T-helper 2 cell treated with Interferon-gamma antibody and Interleukin-4, amounts not matched to agents 100 ng/mL and 5 ng/mL, for 36 hours (primary cell): Measurements from ENCODE around the gene EXOC4. TPM values are rescaled to one million over a fixed set of nuclear protein-coding genes. Genes with fewer than 3 reads are reported as not detected.

ENCODE experiments used
- intact Hi-C: fragments of 100-400 bp; cut with micrococcal nuclease; formaldehyde crosslinking; loops from one replicate; pipeline ENCODE4 v1.15.1; 2023
- total RNA-seq: library from RNA; stranded (reverse); gene quantifications from 2 replicates; pipeline ENCODE4 v1.2.3, GENCODE V29; 2022

EXOC4 gene
- total RNA-seq, 1 donor from 2014 or later: 74.2 TPM

- intact Hi-C loops: no loop called here
Measured at GRCh38 chr7:133360201-133360600, 107.3 kb downstream of the EXOC4 start.

DNA sequence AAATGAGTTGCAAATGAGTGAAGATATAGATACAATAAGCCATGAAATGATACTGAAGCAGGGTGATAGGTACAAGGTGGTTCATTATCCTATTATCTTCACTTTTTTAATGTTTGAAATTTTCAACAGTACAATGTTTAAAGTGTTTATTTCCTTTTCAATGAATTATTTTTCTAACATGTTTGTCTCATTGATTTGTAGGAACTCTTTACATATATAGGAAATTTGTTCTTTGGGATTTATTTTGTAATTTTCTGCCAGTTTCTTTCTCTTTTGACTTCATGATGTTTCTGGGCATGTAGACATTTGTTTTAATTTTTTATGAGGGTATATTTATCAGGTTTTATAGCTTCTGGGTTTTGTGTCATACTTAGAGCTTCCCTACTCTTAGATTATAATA is 108.9 kb downstream of the EXOC4 start:
- intact Hi-C loops: no loop called here

DNA sequence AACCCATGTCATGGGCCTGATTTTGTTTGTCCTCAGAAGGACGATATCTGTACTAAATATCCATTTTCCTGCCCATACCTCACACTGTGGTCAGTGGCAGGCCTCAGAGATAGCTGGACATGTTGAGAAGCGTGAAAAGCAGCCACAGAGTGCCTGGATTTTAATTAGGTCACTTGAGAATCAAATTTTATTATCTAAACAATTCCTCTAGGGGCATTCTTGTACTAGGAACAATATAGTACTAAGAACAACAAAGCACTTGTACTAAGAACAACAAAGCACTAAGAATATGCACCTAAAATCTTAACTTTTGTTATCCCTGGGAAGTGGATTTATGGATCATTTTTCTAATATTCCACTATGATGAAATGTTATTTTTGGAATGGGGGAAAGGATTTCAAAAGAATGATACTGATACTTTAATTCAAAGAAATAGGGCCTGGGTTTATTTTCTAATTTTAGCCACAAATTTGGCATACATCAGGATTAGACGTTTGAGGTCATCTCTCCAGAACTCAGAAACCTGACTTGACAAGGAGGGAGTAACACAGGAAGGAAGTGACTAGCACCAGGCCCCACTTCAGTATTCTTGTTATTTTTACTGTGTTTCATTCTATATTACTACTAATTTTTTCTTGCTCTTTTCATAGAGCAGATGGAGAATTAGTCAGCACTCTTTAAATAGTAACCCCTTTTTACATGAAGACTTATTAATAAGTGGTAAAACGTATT is 112.2 kb downstream of the EXOC4 start:
- intact Hi-C loops: no loop called here

- intact Hi-C loops: no loop called here
Measured at GRCh38 chr7:133365917-133366316, 113.0 kb downstream of the EXOC4 start.

DNA sequence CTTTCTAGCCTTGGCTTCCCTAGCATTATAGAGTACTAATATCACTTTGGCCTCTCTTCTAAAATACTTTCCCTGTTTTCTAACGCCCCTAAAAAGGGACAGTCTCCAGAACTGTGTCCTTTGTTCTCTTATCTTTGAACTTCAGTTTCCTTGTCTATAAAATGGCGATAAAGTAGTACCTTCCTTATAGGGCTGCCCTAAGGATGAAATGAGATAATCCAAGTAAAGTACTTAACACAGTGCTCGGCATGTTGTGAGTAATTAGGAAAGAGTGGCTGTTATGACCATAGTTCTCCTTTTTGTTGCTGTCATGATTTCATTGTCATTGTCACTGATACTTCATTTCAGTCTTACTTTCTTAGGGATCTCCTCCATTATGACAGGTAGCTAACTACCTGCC is 114.7 kb downstream of the EXOC4 start:
- intact Hi-C loops: no loop called here

DNA sequence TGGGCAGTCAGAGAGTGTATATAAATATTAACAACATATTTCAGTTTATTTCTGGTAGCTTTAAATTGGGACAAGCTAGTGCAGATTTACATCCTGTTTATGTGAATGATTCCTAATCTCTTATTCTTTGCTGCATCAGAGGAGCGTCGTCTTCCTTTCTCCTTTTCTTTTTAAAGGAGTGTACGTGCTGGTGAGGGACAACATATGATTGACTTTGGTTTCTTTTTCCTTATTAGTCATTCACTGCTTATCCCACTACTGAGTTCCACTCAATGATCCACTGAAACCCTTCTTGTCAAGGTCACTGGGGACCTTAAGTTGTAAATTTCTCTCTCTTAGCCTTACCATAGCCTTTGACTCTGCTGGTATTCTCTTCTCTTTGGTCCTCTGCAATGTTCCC is 116.3 kb downstream of the EXOC4 start:
- intact Hi-C loops: no loop called here

DNA sequence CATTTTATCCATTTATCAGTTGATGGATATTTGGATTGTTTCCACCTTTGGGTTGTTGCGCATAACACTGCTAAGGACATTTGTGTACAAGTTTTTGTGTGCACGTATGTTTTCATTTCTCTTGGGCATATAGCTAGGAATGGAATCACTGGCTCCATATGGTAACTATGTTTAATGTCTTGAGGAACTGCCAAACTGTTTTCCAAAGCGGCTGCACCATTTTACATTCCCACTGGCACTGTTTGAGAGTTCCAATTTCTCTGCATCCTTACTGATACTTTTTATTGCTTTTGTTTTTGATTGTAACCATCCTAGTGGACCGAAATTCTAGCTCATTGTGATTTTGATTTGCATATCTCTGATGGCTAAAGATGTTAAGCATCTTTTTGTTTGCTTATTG is 118.7 kb downstream of the EXOC4 start:
- intact Hi-C loops: no loop called here

DNA sequence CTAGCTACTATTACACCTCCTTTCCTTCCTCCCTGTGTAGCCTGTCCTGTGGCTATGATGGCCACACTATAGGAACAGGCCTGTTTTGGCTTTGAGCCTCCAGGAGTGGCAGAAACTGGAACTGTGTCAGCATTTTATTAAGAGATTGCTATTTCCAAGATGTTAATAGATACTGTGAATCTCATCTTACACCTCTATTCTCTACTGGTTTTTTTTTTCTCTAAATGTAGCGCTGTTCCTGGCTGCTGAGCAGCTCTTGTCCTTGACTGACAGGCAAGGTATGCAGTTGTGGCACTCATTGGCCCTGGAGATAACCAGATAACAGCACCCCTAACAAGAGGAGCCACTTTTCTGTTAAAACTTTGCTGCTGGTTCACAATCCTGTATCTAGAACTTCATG is 119.5 kb downstream of the EXOC4 start:
- intact Hi-C loops: no loop called here

DNA sequence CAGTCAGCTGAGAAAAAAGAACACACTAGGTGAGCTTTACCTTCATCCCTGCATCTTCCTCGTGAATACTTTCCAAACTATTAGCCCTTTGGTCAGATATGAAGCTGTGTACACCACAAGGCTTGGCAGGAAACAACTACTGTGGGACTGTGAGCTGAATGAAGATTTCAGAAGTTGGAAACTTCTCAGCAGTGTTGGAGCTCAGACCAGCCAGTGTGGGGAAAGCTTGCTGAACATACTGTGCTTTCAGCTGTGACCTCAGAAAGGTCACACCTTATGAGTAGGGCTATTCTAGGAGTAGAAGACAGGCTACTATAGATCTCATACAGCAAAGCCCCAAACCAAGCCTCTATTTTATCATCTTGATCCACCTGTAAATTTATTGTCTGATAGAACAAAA is 123.6 kb downstream of the EXOC4 start:
- intact Hi-C loops: no loop called here

- intact Hi-C loops: no loop called here
Measured at GRCh38 chr7:133381965-133382364, 129.1 kb downstream of the EXOC4 start.

GRCh38 chr7:133382775-133383559 is 130.1 kb downstream of the EXOC4 start:
- intact Hi-C loops: no loop called here

GRCh38 chr7:133386205-133386604 is 133.3 kb downstream of the EXOC4 start:
- intact Hi-C loops: no loop called here

- intact Hi-C loops: no loop called here
Measured at GRCh38 chr7:133389727-133390126, 136.8 kb downstream of the EXOC4 start.

DNA sequence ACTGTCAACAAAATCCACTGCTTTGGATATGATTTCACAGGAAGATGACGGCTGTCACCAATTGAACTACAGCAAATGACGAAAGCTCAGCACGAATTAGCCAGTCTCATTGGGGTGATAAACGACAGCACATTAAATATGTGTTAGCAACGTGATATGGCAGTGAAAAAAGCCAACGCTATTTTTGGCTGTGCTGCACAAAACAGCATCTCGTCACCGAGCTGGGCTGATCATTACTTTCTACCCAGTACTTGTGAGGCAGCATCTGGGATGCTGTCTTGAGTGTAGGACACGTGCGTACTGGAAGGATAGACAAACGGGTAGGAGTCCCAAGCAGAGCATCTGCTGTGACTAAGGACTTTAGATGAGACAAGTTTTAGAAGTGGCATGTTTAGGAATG is 138.3 kb downstream of the EXOC4 start:
- intact Hi-C loops: no loop called here

DNA sequence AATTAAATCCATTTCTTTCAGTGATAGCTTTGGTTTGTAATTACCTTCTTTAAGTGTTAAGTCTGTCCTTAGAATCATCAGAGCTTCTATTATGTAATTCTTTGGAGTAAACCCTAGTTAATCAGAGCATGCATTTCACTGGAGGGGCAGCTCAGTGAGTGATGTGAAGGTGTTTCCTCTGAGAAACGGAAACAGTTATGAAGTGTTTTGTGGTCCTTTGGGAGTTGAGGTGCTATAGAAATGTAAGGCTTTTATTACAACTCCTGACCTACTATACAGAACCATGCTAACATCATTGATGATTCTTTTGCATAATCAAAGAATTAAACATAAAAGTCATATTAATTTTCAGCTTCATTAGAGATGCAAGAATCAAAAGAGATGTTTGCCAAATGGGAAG is 141.5 kb downstream of the EXOC4 start:
- intact Hi-C loops: no loop called here

DNA sequence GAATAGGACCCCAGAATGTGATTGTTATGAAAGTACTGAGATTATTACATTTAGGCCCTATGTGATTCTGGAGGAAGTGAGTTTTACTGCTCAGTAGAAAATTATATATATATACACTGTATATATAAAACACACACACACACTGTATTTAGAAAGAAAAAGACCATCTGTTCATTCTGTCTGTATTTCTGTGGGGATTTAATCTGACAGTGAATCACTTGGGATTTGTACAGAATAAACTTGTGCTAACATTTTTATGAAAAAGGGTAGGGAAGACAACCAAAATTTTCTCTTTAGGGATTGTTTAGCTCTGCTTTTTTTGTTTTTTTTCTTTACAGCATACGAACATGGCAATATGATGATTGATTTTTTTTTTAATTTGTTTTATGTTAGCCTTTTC is 142.7 kb downstream of the EXOC4 start:
- intact Hi-C loops: no loop called here

DNA sequence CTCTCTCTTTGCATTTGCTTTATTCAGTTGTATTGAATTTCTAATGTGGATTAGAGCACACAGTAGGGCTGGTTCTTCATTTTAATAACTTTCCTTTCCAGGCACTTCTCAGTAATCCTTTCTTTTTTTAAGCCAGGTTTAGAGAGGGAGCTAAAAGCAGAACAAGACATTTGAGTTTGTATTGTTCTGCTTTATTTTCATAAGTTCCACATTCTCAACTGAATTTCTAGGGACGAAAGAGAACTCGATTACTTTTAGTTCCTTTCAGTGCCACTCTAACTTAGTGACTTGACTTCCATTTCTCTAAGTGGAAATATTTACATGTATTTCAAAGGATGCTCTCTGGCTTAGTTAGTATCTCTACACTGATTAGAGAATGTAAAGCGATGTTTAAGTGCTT is 145.6 kb downstream of the EXOC4 start:
- intact Hi-C loops: no loop called here

DNA sequence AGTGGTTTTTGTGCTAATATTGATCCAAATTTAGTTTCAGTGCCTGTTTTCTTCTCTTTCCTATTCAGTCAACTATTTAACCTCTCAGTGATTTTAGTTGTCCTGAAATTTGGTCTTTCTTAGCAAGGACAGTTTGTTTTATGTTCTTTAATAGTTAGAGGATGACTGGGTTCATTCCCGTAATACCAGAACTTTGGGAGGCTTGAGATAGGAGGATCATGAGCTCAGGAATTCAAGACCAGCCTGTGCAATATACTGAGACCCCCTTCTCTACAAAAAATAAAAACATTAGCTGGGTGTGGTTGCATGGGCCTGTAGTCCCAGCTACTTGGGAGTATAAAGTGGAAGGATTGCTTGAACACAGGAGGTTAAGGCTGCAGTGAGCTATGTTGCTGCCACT is 148.3 kb downstream of the EXOC4 start:
- intact Hi-C loops: no loop called here

- intact Hi-C loops: no loop called here
Measured at GRCh38 chr7:133408212-133408611, 155.3 kb downstream of the EXOC4 start.

GRCh38 chr7:133409421-133409820 is 156.5 kb downstream of the EXOC4 start:
- intact Hi-C loops: no loop called here

GRCh38 chr7:133409966-133410365 is 157.1 kb downstream of the EXOC4 start:
- intact Hi-C loops: no loop called here

DNA sequence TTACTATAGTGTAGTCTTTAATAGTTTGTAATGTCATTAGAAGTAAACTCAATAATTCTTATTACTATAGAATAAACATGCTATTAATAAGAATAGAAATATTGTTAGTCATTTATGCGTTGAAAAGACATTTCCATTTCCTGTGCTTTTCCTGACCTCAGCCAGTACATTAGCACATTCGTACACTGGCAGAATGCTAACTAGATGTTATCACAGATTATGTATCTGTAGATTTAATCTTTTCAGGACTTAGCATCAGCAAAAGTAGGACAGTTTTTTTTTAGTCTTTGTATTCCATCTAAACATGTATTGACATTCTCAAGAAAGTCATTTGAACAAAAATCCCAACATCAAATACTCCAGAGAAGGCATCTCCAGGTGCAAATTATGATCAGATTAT is 158.5 kb downstream of the EXOC4 start:
- intact Hi-C loops: no loop called here

- intact Hi-C loops: no loop called here
Measured at GRCh38 chr7:133412942-133413341, 160.1 kb downstream of the EXOC4 start.
